A375 (cell line): ENCODE data around the gene RAB6D. TPM values are rescaled to one million over a fixed set of nuclear protein-coding genes. Genes with fewer than 3 reads are reported as not detected.

Experiments
- total RNA-seq: library from RNA; depleted of rRNA; stranded (reverse); fragments of >200 nt; shearing (Covaris generic); gene quantifications from 2 replicates; pipeline ENCODE4 v1.2.3, GENCODE V29; 2014; rRNA removed

RAB6D gene
- total RNA-seq = not detected in 2 replicates

GRCh38 chr2:131363703-131364186 lies at the start of gene RAB6D:
RAB6D (minus strand) TSS chr2:131364168; CDS start chr2:131363720, 448 bp downstream.

Other genes starting within 250 kb of the RAB6D start
- 32.4 and 36.1 TPM in 2 replicates for gene POTEE, start 154.6 kb downstream of the RAB6D start, total RNA-seq
- gene TUBA3D, start 112.0 kb upstream of the RAB6D start, total RNA-seq = not detected in 2 replicates
- 157 and 193 TPM in 2 replicates for gene MZT2A, start 128.2 kb upstream of the RAB6D start, total RNA-seq
- 5.6 and 5.9 TPM in 2 replicates for gene CCDC74A, start 163.7 kb upstream of the RAB6D start, total RNA-seq